Measurements from ENCODE around the gene ZNF423. TPM values are rescaled to one million over a fixed set of nuclear protein-coding genes. Genes with fewer than 3 reads are reported as not detected.

The ZNF423 gene
- total and polyA plus RNA-seq, 4 donors, result 1.1 to 14.8 (median 3.3) TPM

- H3K9ac ChIP-seq (ENCODE audit: insufficient read depth in 1 of 2, low read length in 2 of 2), result no peak overlapping the region
- no peak overlapping the region for H3K4me3 ChIP-seq
- TF ChIP-seq CTCF (IDR thresholded peaks at IDR 0.05; ENCODE audit: control extremely low read depth, extremely low read depth), result no peak
- WGBS, 2 donors, result 48 to 61% methylated on average over 2 of the region's 2 CpGs
- DNase-seq (peak in 1 of 3 donors; percentile 20), ATAC-seq (ENCODE audit: insufficient read depth, low FRiP score) (no peak)
- H3K36me3 ChIP-seq (ENCODE audit: control insufficient read depth in 4 of 4, insufficient read depth in 4 of 4, low read length in 4 of 4), result no peaks in the 10 kb centered on the region
- no peaks in the 10 kb centered on the region for H3K27me3 ChIP-seq (ENCODE audit: control insufficient read depth in 3 of 3, insufficient read depth in 3 of 3, low read length in 2 of 3)
- peaks cover 0 to 23% (median 7%) of the 10 kb centered on the region in 5 donors for H3K4me1 ChIP-seq (ENCODE audit: control insufficient read depth in 5 of 5, insufficient read depth in 5 of 5, low read length in 5 of 5)
- H3K9me3 ChIP-seq (ENCODE audit: control insufficient read depth in 4 of 4, insufficient read depth in 3 of 4, low read length in 3 of 4), result no peaks in the 10 kb centered on the region
- H3K27ac ChIP-seq (ENCODE audit: low read depth in 1 of 2, low read length in 1 of 2), result no peak overlapping the region
Observed at GRCh38 chr16:49860593-49860992, 4.7 kb upstream of the ZNF423 start.

GRCh38 chr16:49859125-49859811 is 3.4 kb upstream of the ZNF423 start:
- Histone ChIP-seq H3K4me3 (peak overlapping the region; percentile 34), H3K9ac (ENCODE audit: insufficient read depth in 1 of 2, low read length in 2 of 2) (peak overlapping the region in 1 of 2 donors; percentile 47), H3K9me3 (ENCODE audit: control insufficient read depth in 4 of 4, insufficient read depth in 3 of 4, low read length in 3 of 4) (no peaks in the 10 kb centered on the region), H3K27me3 (ENCODE audit: control insufficient read depth in 3 of 3, insufficient read depth in 3 of 3, low read length in 2 of 3) (no peaks in the 10 kb centered on the region), H3K4me1 (ENCODE audit: control insufficient read depth in 5 of 5, insufficient read depth in 5 of 5, low read length in 5 of 5) (peaks cover 0 to 28% (median 7%) of the 10 kb centered on the region in 5 donors), H3K36me3 (ENCODE audit: control insufficient read depth in 4 of 4, insufficient read depth in 4 of 4, low read length in 4 of 4) (no peaks in the 10 kb centered on the region), H3K27ac (ENCODE audit: low read depth in 1 of 2, low read length in 1 of 2) (peak overlapping the region; percentile 76 to 90)
- WGBS, 2 donors, result 8 to 9% methylated on average over 30 of the region's 30 CpGs
- DNase-seq (peak; percentile 83 to 92 (median 89)), ATAC-seq (ENCODE audit: insufficient read depth, low FRiP score) (no peak)
- TF ChIP-seq CTCF (IDR thresholded peaks at IDR 0.05; ENCODE audit: control extremely low read depth, extremely low read depth), result no peak

GRCh38 chr16:49858200-49859124 is 2.5 kb upstream of the ZNF423 start:
- Histone ChIP-seq H3K36me3 (ENCODE audit: control insufficient read depth in 4 of 4, insufficient read depth in 4 of 4, low read length in 4 of 4) (no peaks in the 10 kb centered on the region), H3K27me3 (ENCODE audit: control insufficient read depth in 3 of 3, insufficient read depth in 3 of 3, low read length in 2 of 3) (no peaks in the 10 kb centered on the region), H3K27ac (ENCODE audit: low read depth in 1 of 2, low read length in 1 of 2) (peak overlapping the region; percentile 76 to 90), H3K9me3 (ENCODE audit: control insufficient read depth in 4 of 4, insufficient read depth in 3 of 4, low read length in 3 of 4) (no peaks in the 10 kb centered on the region), H3K4me3 (peak overlapping the region; percentile 34), H3K4me1 (ENCODE audit: control insufficient read depth in 5 of 5, insufficient read depth in 5 of 5, low read length in 5 of 5) (peaks cover 0 to 36% (median 12%) of the 10 kb centered on the region in 5 donors), H3K9ac (ENCODE audit: insufficient read depth in 1 of 2, low read length in 2 of 2) (peak overlapping the region in 1 of 2 donors; percentile 32)
- WGBS, 2 donors, result 1% methylated on average over 58 to 90 of the region's 90 CpGs
- DNase-seq (peak; percentile 77 to 81 (median 79)), ATAC-seq (ENCODE audit: insufficient read depth, low FRiP score) (peak; percentile 21)
- no peak for TF ChIP-seq CTCF (IDR thresholded peaks at IDR 0.05; ENCODE audit: control extremely low read depth, extremely low read depth)

Measured in lung (tissue), 12 donors.